K562 (cell line): ENCODE measurements around the gene USP5. TPM values are rescaled to one million over a fixed set of nuclear protein-coding genes. Genes with fewer than 3 reads are reported as not detected.

Experiments
- CAMTA2 ChIP-seq: fragments of 250-450 bp; sonication (Bioruptor Pico); conservative IDR thresholded peaks from 2 replicates; pipeline ENCODE4 v1.5.1; 2022
- CCNT2 ChIP-seq: IDR thresholded peaks from 2 replicates; pipeline ENCODE4 v1.6.1; 2011; ENCODE audit warnings: borderline replicate concordance, low read depth, mild to moderate bottlenecking, moderate library complexity, mixed read lengths, low read length; ENCODE audit not compliant: insufficient read length; ENCODE audit errors: extremely low read depth
- CHAMP1 ChIP-seq: fragments of 450-650 bp; IDR thresholded peaks from 2 replicates; pipeline ENCODE4 v1.6.1; 2016; ENCODE audit warnings: mild to moderate bottlenecking
- CHD2 ChIP-seq: IDR thresholded peaks from 2 replicates; pipeline ENCODE4 v1.6.1; 2011; ENCODE audit warnings: low read depth, low read length
- DMBX1 ChIP-seq: fragments of 250-450 bp; sonication (Bioruptor Pico); IDR thresholded peaks from 2 replicates; pipeline ENCODE4 v1.8.0; 2022; ENCODE audit warnings: inconsistent platforms, mild to moderate bottlenecking, moderate library complexity, borderline replicate concordance
- EGR1 ChIP-seq: fragments of 450-650 bp; conservative IDR thresholded peaks from 2 replicates; pipeline ENCODE4 v1.6.1; 2017; ENCODE audit warnings: mild to moderate bottlenecking
- HLTF ChIP-seq: fragments of 450-650 bp; IDR thresholded peaks from 2 replicates; pipeline ENCODE4 v1.6.1; 2016
- KAT2B ChIP-seq: IDR thresholded peaks from one replicate; pipeline ENCODE4 v1.6.1; 2012; ENCODE audit warnings: low read depth, mild to moderate bottlenecking, control low read depth, inconsistent platforms, low read length, moderate library complexity
- KLF6 ChIP-seq: fragments of 250-450 bp; sonication (Bioruptor Pico); IDR thresholded peaks from 2 replicates; pipeline ENCODE4 v1.4.0; 2020; ENCODE audit warnings: mild to moderate bottlenecking, moderate library complexity, borderline replicate concordance
- MAFF ChIP-seq: IDR thresholded peaks from 2 replicates; pipeline ENCODE4 v1.6.1; 2012; ENCODE audit warnings: low read length, improper control_type of control experiment
- MTF1 ChIP-seq: fragments of 250-450 bp; sonication (Bioruptor Pico); IDR thresholded peaks from 2 replicates; pipeline ENCODE4 v1.9.0; 2021; ENCODE audit warnings: moderate library complexity, mild to moderate bottlenecking, inconsistent platforms, borderline replicate concordance
- PCBP1 ChIP-seq: fragments of 200-400 bp; formaldehyde crosslinking; IDR thresholded peaks from 2 replicates; pipeline ENCODE4 v1.6.1; 2018; ENCODE audit warnings: mild to moderate bottlenecking, low read depth, low read length; ENCODE audit not compliant: poor library complexity, severe bottlenecking
- RFX1 ChIP-seq: fragments of 450-650 bp; IDR thresholded peaks from 2 replicates; pipeline ENCODE4 v1.6.1; 2016; ENCODE audit warnings: mild to moderate bottlenecking, moderate library complexity
- SAFB2 ChIP-seq: fragments of 200-400 bp; formaldehyde crosslinking; IDR thresholded peaks from 2 replicates; pipeline ENCODE4 v1.6.1; 2018; ENCODE audit warnings: borderline replicate concordance, low read length, low read depth, moderate library complexity; ENCODE audit not compliant: severe bottlenecking
- ZBTB9 ChIP-seq: fragments of 450-650 bp; formaldehyde crosslinking; IDR thresholded peaks from 2 replicates; pipeline ENCODE4 v1.4.0; 2020; ENCODE audit warnings: mild to moderate bottlenecking, moderate library complexity
- ZNF217 ChIP-seq: sonication (generic); formaldehyde crosslinking; IDR thresholded peaks from 2 replicates; pipeline ENCODE4 v1.8.0; 2022; ENCODE audit warnings: mild to moderate bottlenecking, missing genetic modification reagents
- ZNF232 ChIP-seq: sonication (generic); formaldehyde crosslinking; IDR thresholded peaks from 2 replicates; pipeline ENCODE4 v1.8.0; 2022; ENCODE audit warnings: mild to moderate bottlenecking, missing genetic modification reagents
- ZNF280B ChIP-seq: fragments of 250-450 bp; sonication (Bioruptor Pico); IDR thresholded peaks from 2 replicates; pipeline ENCODE4 v1.5.1; 2021; ENCODE audit warnings: mild to moderate bottlenecking
- ZNF431 ChIP-seq: sonication (generic); formaldehyde crosslinking; IDR thresholded peaks from 2 replicates; pipeline ENCODE4 v1.8.0; 2022; ENCODE audit warnings: mild to moderate bottlenecking, missing genetic modification reagents
- ZNF589 ChIP-seq: fragments of 200-800 bp; sonication (Bioruptor generic); IDR thresholded peaks from 2 replicates; pipeline ENCODE4 v1.6.1; 2016; ENCODE audit warnings: low read depth, missing genetic modification characterization, missing compliant biosample characterization
- ZNF740 ChIP-seq, 3 experiments: fragments of 200-800 bp in 1 of 3; sonication (Bioruptor generic) in 1 of 3; sonication (generic) in 1 of 3; formaldehyde crosslinking in 1 of 3; IDR thresholded peaks; 2 replicates each; pipeline versions ENCODE4 v1.6.1 to v1.8.0; 2016 to 2022; ENCODE audit warnings: mild to moderate bottlenecking in 2 of 3, missing compliant biosample characterization in 2 of 3, missing genetic modification characterization in 2 of 3, missing genetic modification reagents in 1 of 3
- polyA plus RNA-seq, 8 experiments: library from polyadenylated mRNA; depleted of rRNA in 4 of 8; stranded (reverse) in 5 of 8; unstranded in 3 of 8; fragments of >200 nt; fragmentation: Nextera tagmentation in 2 of 8; fragmentation: Illumina TruSeq in 1 of 8; extraction: Ambion mirVana in 2 of 8; extraction: Trizol in 1 of 8; gene quantifications; 2 replicates each; pipeline versions ENCODE4 v1.2.1 to v1.2.3, GENCODE V29; 2011 to 2014; ENCODE audit warnings: inconsistent platforms in 1 of 8, missing spikeins in 1 of 8
- total RNA-seq, 7 experiments: library from RNA; depleted of rRNA in 6 of 7; stranded (reverse); fragments of >200 nt in 6 of 7; fragmentation: Illumina TruSeq in 2 of 7; extraction: Trizol in 2 of 7; gene quantifications; 2 replicates each; pipeline versions ENCODE4 v1.2.1 to v1.2.3, GENCODE V29; 2011 to 2021; ENCODE audit warnings: low replicate concordance in 1 of 7

USP5 gene
- total and polyA plus RNA-seq, 9 of the 15 experiments (the other 6 are each of a cell fraction or from before 2014, with no cell fraction given): 1.4 to 107 (median 48.6) TPM

GRCh38 chr12:6867413-6868210, 15.7 kb downstream of the USP5 start, which contains the start of gene TPI1 (continued):
- no peak for TF ChIP-seq CHAMP1
- no peak for TF ChIP-seq MTF1
- TF ChIP-seq ZNF740 (CRISPR knock-in tag; IDR thresholded peaks at IDR 0.05): no peak
- no peak for TF ChIP-seq ZNF740 (tag; IDR thresholded peaks at IDR 0.05)
- TF ChIP-seq ZNF431 (CRISPR knock-in tag): no peak
- no peak for TF ChIP-seq ZNF589 (CRISPR knock-in tag)
- TF ChIP-seq SAFB2: no peak
- no peak for TF ChIP-seq KAT2B
- TF ChIP-seq MAFF: no peak
- TF ChIP-seq CAMTA2 (CRISPR knock-in tag): no peak
- no peak for TF ChIP-seq ZNF217 (CRISPR knock-in tag)
- TF ChIP-seq DMBX1 (CRISPR knock-in tag): no peak
- TF ChIP-seq PCBP1: no peak
- TF ChIP-seq CCNT2: peak; percentile 89
- TF ChIP-seq KLF6 (CRISPR knock-in tag): no peak
- TF ChIP-seq RFX1: no peak
- TF ChIP-seq ZNF232 (CRISPR knock-in tag): no peak
- no peak for TF ChIP-seq ZNF280B
- TF ChIP-seq HLTF: no peak
- peak; percentile 79; the same call in 1 of the 2 replicates for TF ChIP-seq ZBTB9 (CRISPR knock-in tag)
- peak; percentile 3; the same call in 1 of the 2 replicates for TF ChIP-seq EGR1
- no peak for TF ChIP-seq CHD2
